Measurements from ENCODE around the gene FAAP100.

The FAAP100 gene

GRCh38 chr17:81511804-81512561 lies 40.2 kb downstream of the FAAP100 start:
- no peak for DNase-seq (ENCODE audit: low spot score)

GRCh38 chr17:81511554-81511803 lies 40.7 kb downstream of the FAAP100 start:
- no peak for DNase-seq (ENCODE audit: low spot score)

- DNase-seq (ENCODE audit: low spot score) = no peak
These were observed 41.2 kb downstream of the FAAP100 start for GRCh38 chr17:81510785-81511553.

GRCh38 chr17:81509972-81510784 lies 42.0 kb downstream of the FAAP100 start:
- no peak for DNase-seq (ENCODE audit: low spot score)

- DNase-seq (ENCODE audit: low spot score) = no peak
These were observed 42.8 kb downstream of the FAAP100 start for GRCh38 chr17:81509207-81509971.

- no peak for DNase-seq (ENCODE audit: low spot score)
These were observed 43.4 kb downstream of the FAAP100 start for GRCh38 chr17:81508639-81509206.

- no peak for DNase-seq (ENCODE audit: low spot score)
These were observed 48.5 kb downstream of the FAAP100 start for GRCh38 chr17:81503619-81504018.

- no peak for DNase-seq (ENCODE audit: low spot score)
These were observed 49.6 kb downstream of the FAAP100 start for GRCh38 chr17:81502471-81503017.

GRCh38 chr17:81500047-81500446 lies 52.1 kb downstream of the FAAP100 start:
- no peak for DNase-seq (ENCODE audit: low spot score)

GRCh38 chr17:81499601-81499970 lies 52.6 kb downstream of the FAAP100 start:
- DNase-seq (ENCODE audit: low spot score) = no peak

- no peak for DNase-seq (ENCODE audit: low spot score)
These were observed 53.1 kb downstream of the FAAP100 start for GRCh38 chr17:81498953-81499600.

GRCh38 chr17:81494626-81495377 lies 57.4 kb downstream of the FAAP100 start:
- peak; percentile 50 for DNase-seq (ENCODE audit: low spot score)

GRCh38 chr17:81493198-81494038 lies 58.7 kb downstream of the FAAP100 start:
- DNase-seq (ENCODE audit: low spot score) = no peak

- no peak for DNase-seq (ENCODE audit: low spot score)
These were observed 59.4 kb downstream of the FAAP100 start for GRCh38 chr17:81492706-81493105.

GRCh38 chr17:81492202-81492601 lies 60.0 kb downstream of the FAAP100 start:
- DNase-seq (ENCODE audit: low spot score) = no peak

GRCh38 chr17:81491761-81492160 lies 60.4 kb downstream of the FAAP100 start:
- no peak for DNase-seq (ENCODE audit: low spot score)

GRCh38 chr17:81491181-81491581 lies 61.0 kb downstream of the FAAP100 start:
- DNase-seq (ENCODE audit: low spot score) = no peak

GRCh38 chr17:81489998-81490992 lies 61.9 kb downstream of the FAAP100 start:
- DNase-seq (ENCODE audit: low spot score) = no peak
